SU-DHL-6 (cell line): ENCODE results near the gene KCNK15.

Source experiments
- H2AFZ ChIP-seq: fragments of 200-600 bp; sonication (generic); 2 replicates; pipeline ENCODE4 v1.6.1; 2014; ENCODE audit warnings: low read depth, mild to moderate bottlenecking, moderate library complexity, mixed read lengths, antibody characterized with exemption, low read length; ENCODE audit not compliant: severe bottlenecking
- H3F3A ChIP-seq: fragments of 200-600 bp; shearing (Covaris generic); 2 replicates; pipeline ENCODE4 v1.6.0; 2016; ENCODE audit warnings: antibody characterized with exemption, mild to moderate bottlenecking; ENCODE audit not compliant: insufficient read depth
- H3K27ac ChIP-seq: fragments of 200-600 bp; sonication (generic); 2 replicates; pipeline ENCODE4 v1.5.1; 2016; ENCODE audit warnings: low read depth, mild to moderate bottlenecking, low read length, moderate library complexity, mixed read lengths
- H3K27me3 ChIP-seq: fragments of 200-600 bp; sonication (generic), shearing (Covaris generic); 2 replicates; pipeline ENCODE4 v1.6.0; 2014; ENCODE audit warnings: mild to moderate bottlenecking, low read length
- H3K36me3 ChIP-seq: fragments of 200-600 bp; sonication (generic); 2 replicates; pipeline ENCODE4 v1.6.1; 2014; ENCODE audit warnings: mild to moderate bottlenecking, low read length, mixed read lengths
- H3K4me2 ChIP-seq: fragments of 300-600, 200-600 bp; shearing (Covaris generic), sonication (generic); 2 replicates; pipeline ENCODE4 v1.6.0; 2014; ENCODE audit warnings: low read length, low read depth, mild to moderate bottlenecking; ENCODE audit not compliant: poor library complexity, severe bottlenecking
- H3K4me3 ChIP-seq: fragments of 200-600 bp; sonication (generic); 2 replicates; pipeline ENCODE4 v1.5.1; 2014; ENCODE audit warnings: antibody characterized with exemption, low read length, mild to moderate bottlenecking, mixed read lengths; ENCODE audit not compliant: insufficient read depth, poor library complexity, severe bottlenecking
- H3K79me2 ChIP-seq: fragments of 200-600 bp; sonication (generic); 2 replicates; pipeline ENCODE4 v1.6.1; 2014; ENCODE audit warnings: mild to moderate bottlenecking, low read length, moderate library complexity; ENCODE audit not compliant: insufficient read depth
- H3K9ac ChIP-seq: fragments of 200-600 bp; sonication (generic); 2 replicates; pipeline ENCODE4 v1.7.0; 2014; ENCODE audit warnings: mild to moderate bottlenecking, low read length
- H3K9me2 ChIP-seq: fragments of 200-600 bp; sonication (generic); replicated peaks from 2 replicates; pipeline ENCODE4 v1.6.1; 2014; ENCODE audit warnings: low read length; ENCODE audit not compliant: insufficient read depth
- H3K9me3 ChIP-seq: fragments of 200-600 bp; sonication (generic); 2 replicates; pipeline ENCODE4 v1.6.1; 2014; ENCODE audit warnings: low read length, mixed read lengths; ENCODE audit not compliant: insufficient read depth
- H4K20me1 ChIP-seq: fragments of 200-600 bp; sonication (generic); 2 replicates; pipeline ENCODE4 v1.6.1; 2014; ENCODE audit warnings: low read depth, mild to moderate bottlenecking, antibody characterized with exemption, low read length, moderate library complexity, mixed read lengths
- EZH2phosphoT487 ChIP-seq: fragments of 200-600 bp; sonication (generic), shearing (Covaris generic); conservative IDR thresholded peaks from 2 replicates; pipeline ENCODE4 v1.6.1; 2018; ENCODE audit warnings: mild to moderate bottlenecking, antibody characterized with exemption, low read length, moderate library complexity, mixed read lengths
- TF ChIP-seq, protein P1 (sequence below): fragments of 200-600 bp; sonication (generic); IDR thresholded peaks from one replicate; pipeline ENCODE4 v1.5.1; 2017; ENCODE audit warnings: antibody characterized with exemption, mild to moderate bottlenecking, low read length, moderate library complexity; ENCODE audit not compliant: insufficient read depth, poor library complexity, severe bottlenecking

KCNK15 gene

DNA sequence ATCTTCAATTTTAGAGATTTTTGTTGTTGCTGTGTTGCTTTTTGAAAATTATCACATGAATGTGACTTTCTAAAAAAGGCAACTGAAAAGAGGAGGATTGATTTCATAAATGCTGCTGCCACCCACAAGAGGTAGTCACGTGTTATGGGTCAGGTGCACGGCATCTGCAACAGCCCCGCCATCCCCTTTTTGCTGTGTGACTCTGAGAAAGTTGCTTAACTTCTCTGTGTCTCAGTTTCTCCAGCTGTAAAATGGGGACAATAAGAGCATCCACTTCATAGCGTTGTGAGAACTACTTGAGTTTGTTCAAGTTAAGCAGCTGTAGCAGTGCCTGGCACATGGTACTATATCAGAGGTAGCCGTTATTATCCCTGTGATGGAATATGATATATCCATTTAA, 19.8 kb upstream of the KCNK15 start:
- no peak overlapping the region for H3K4me2 ChIP-seq
- H2AFZ ChIP-seq: no peak overlapping the region
- no peaks in the 10 kb centered on the region for H3K36me3 ChIP-seq
- no peak overlapping the region for H3K27ac ChIP-seq
- no peaks in the 10 kb centered on the region for H3F3A ChIP-seq
- no peaks in the 10 kb centered on the region for H3K27me3 ChIP-seq
- no peaks in the 10 kb centered on the region for H3K9me2 ChIP-seq
- H3K9ac ChIP-seq: no peak overlapping the region
- no peaks in the 10 kb centered on the region for H3K9me3 ChIP-seq
- H3K4me3 ChIP-seq: no peak overlapping the region
- TF ChIP-seq, protein P1, sequence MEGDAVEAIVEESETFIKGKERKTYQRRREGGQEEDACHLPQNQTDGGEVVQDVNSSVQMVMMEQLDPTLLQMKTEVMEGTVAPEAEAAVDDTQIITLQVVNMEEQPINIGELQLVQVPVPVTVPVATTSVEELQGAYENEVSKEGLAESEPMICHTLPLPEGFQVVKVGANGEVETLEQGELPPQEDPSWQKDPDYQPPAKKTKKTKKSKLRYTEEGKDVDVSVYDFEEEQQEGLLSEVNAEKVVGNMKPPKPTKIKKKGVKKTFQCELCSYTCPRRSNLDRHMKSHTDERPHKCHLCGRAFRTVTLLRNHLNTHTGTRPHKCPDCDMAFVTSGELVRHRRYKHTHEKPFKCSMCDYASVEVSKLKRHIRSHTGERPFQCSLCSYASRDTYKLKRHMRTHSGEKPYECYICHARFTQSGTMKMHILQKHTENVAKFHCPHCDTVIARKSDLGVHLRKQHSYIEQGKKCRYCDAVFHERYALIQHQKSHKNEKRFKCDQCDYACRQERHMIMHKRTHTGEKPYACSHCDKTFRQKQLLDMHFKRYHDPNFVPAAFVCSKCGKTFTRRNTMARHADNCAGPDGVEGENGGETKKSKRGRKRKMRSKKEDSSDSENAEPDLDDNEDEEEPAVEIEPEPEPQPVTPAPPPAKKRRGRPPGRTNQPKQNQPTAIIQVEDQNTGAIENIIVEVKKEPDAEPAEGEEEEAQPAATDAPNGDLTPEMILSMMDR: no peak
- TF ChIP-seq EZH2phosphoT487: no peak
- H3K79me2 ChIP-seq: no peaks in the 10 kb centered on the region
- no peaks in the 10 kb centered on the region for H4K20me1 ChIP-seq

DNA sequence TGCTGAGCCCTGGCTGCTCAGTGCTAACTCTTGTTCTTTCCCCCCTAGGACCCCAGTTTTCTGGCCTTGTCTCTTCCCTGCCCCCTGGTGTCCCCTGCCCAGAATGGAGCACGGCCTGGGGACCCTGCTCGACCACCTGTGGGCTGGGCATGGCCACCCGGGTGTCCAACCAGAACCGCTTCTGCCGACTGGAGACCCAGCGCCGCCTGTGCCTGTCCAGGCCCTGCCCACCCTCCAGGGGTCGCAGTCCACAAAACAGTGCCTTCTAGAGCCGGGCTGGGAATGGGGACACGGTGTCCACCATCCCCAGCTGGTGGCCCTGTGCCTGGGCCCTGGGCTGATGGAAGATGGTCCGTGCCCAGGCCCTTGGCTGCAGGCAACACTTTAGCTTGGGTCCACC, 18.6 kb upstream of the KCNK15 start:
- Histone ChIP-seq H3K4me3 (no peak overlapping the region), H3K9me2 (no peaks in the 10 kb centered on the region), H3K9ac (no peak overlapping the region), H3K27ac (no peak overlapping the region), H2AFZ (no peak overlapping the region), H3K9me3 (no peaks in the 10 kb centered on the region), H3K4me2 (no peak overlapping the region), H3F3A (no peaks in the 10 kb centered on the region), H3K79me2 (no peaks in the 10 kb centered on the region), H4K20me1 (no peaks in the 10 kb centered on the region), H3K27me3 (no peaks in the 10 kb centered on the region), H3K36me3 (no peaks in the 10 kb centered on the region)
- TF ChIP-seq, protein P1: no peak
- TF ChIP-seq EZH2phosphoT487: no peak

DNA sequence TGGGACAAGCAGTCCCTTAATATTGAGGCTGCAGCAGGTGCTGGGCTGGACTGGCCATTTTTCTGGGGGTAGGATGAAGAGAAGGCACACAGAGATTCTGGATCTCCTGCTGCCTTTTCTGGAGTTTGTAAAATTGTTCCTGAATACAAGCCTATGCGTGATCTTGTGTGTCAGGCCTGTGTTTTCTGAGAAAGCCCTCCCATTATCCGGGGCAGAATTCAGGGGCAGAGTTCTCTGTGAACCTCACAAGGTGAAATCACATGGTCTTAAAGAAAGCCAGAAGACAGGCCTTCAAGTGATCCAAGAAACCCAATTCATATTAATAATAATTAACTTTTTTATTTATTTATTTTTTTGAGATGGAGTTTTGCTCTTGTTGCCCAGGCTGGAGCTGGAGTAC, 18.0 kb upstream of the KCNK15 start:
- H3K4me2 ChIP-seq: no peak overlapping the region
- no peak overlapping the region for H2AFZ ChIP-seq
- TF ChIP-seq, protein P1: no peak
- TF ChIP-seq EZH2phosphoT487: no peak
- no peaks in the 10 kb centered on the region for H3K9me3 ChIP-seq
- no peak overlapping the region for H3K4me3 ChIP-seq
- no peaks in the 10 kb centered on the region for H3K36me3 ChIP-seq
- H3K27me3 ChIP-seq: no peaks in the 10 kb centered on the region
- H3K9ac ChIP-seq: no peak overlapping the region
- H4K20me1 ChIP-seq: no peaks in the 10 kb centered on the region
- no peak overlapping the region for H3K27ac ChIP-seq
- no peaks in the 10 kb centered on the region for H3K79me2 ChIP-seq
- no peaks in the 10 kb centered on the region for H3F3A ChIP-seq
- no peaks in the 10 kb centered on the region for H3K9me2 ChIP-seq
